A549 treated with ZK216348 at 1 μM for 4 hours (cell line): Measurements from ENCODE around the gene STIMATE. TPM values are rescaled to one million over a fixed set of nuclear protein-coding genes. Genes with fewer than 3 reads are reported as not detected.

Experiments
- total RNA-seq: library from RNA; stranded (reverse); fragments of 200-300 nt; extraction: Qiagen RNA extraction; gene quantifications from 5 replicates; pipeline ENCODE4 v1.2.3, GENCODE V29; 2022; ENCODE audit warnings: low read depth

The STIMATE gene
- 5.5 to 10.8 TPM (median 8.0 TPM) in 5 replicates for total RNA-seq

GRCh38 chr3:52897130-52898122 lies at the start of gene STIMATE:
Gene STIMATE (minus strand): TSS chr3:52897548. CDS start chr3:52897450, 98 bp downstream.

GRCh38 chr3:52834871-52835501 lies 62.4 kb downstream of the STIMATE start, which contains the start of gene MUSTN1:
Gene MUSTN1 (minus strand): TSS chr3:52835019. CDS start chr3:52834948, 71 bp downstream.

GRCh38 chr3:52830535-52831258 lies 66.7 kb downstream of the STIMATE start, which contains the start of gene ITIH4:
Gene ITIH4 (minus strand): TSS chr3:52830672. CDS start chr3:52830642, 30 bp downstream.

GRCh38 chr3:52794612-52795099 lies 102.7 kb downstream of the STIMATE start, which contains the start of gene ITIH3:
Gene ITIH3 (plus strand): TSS chr3:52794796. CDS start chr3:52794804, 8 bp downstream.

Other genes starting within 250 kb of the STIMATE start
- gene PBRM1, start 211.6 kb downstream of the STIMATE start, total RNA-seq, result 10.7 to 17.2 TPM (median 14.0 TPM) in 5 replicates
- gene GNL3, start 211.5 kb downstream of the STIMATE start, total RNA-seq, result 81.3 to 199 TPM (median 94.2 TPM) in 5 replicates
- gene GLT8D1, start 191.8 kb downstream of the STIMATE start, total RNA-seq, result 34.7 to 41.4 TPM (median 39.2 TPM) in 5 replicates
- gene SPCS1, start 191.4 kb downstream of the STIMATE start, total RNA-seq, result 142 to 178 TPM (median 160 TPM) in 5 replicates
- gene NEK4, start 126.6 kb downstream of the STIMATE start, total RNA-seq, result 11.5 to 14.3 TPM (median 12.9 TPM) in 5 replicates
- not detected in 5 replicates for gene ITIH1, start 119.9 kb downstream of the STIMATE start, total RNA-seq
- not detected in 5 replicates for gene ITIH3, start 102.8 kb downstream of the STIMATE start, total RNA-seq
- 0.32 to 1.6 TPM (median 0.51 TPM) in 5 replicates for gene ITIH4, start 66.9 kb downstream of the STIMATE start, total RNA-seq
- gene MUSTN1, start 62.5 kb downstream of the STIMATE start, total RNA-seq, result 0.44 TPM in 1 of 5 replicates, not detected in the others
- 7.7 to 9.2 TPM (median 9.1 TPM) in 5 replicates for gene SFMBT1, start 148.5 kb upstream of the STIMATE start, total RNA-seq
- gene RFT1, start 232.9 kb upstream of the STIMATE start, total RNA-seq, result 18.8 to 29.2 TPM (median 26.9 TPM) in 5 replicates